Esophagus squamous epithelium (tissue), 4 donors: Measurements from ENCODE around the gene SLC25A45.

Source experiments
- POLR2A ChIP-seq, 4 donors: fragments of 450-650 bp; IDR thresholded peaks; one replicate each; pipeline ENCODE4 v1.6.1; 2017; ENCODE audit warnings: antibody characterized with exemption in 4 of 4, mild to moderate bottlenecking in 4 of 4, moderate library complexity in 3 of 4
- TF ChIP-seq, protein P1 (sequence below), 6 experiments: fragments of 450-650 bp in 4 of 6; fragments of 200-600 bp in 2 of 6; sonication (generic) in 2 of 6; IDR thresholded peaks; one replicate each; pipeline ENCODE4 v1.5.1; 2016 to 2019; ENCODE audit warnings: antibody characterized with exemption in 6 of 6, mild to moderate bottlenecking in 4 of 6, moderate library complexity in 4 of 6

DNA sequence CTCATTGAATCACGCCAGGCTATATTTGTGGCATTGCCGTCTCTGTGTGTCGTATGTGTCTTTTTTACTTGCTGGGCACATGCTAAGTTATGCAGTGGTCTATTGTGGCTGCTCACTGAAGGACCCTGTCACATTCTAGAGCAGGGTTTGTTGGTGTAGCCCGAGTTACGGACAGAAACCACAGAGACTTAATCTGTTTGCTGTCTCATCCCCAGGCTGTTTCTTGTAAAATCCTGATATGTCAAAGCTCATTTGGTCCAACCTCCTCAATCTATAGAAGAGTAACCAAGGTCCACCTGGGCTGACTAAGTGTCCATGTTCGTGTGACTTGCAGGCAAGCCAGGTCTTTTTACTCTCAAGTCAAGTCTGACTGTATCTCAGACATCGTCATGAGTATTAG, 43.8 kb downstream of the SLC25A45 start:
- TF ChIP-seq, protein P1, sequence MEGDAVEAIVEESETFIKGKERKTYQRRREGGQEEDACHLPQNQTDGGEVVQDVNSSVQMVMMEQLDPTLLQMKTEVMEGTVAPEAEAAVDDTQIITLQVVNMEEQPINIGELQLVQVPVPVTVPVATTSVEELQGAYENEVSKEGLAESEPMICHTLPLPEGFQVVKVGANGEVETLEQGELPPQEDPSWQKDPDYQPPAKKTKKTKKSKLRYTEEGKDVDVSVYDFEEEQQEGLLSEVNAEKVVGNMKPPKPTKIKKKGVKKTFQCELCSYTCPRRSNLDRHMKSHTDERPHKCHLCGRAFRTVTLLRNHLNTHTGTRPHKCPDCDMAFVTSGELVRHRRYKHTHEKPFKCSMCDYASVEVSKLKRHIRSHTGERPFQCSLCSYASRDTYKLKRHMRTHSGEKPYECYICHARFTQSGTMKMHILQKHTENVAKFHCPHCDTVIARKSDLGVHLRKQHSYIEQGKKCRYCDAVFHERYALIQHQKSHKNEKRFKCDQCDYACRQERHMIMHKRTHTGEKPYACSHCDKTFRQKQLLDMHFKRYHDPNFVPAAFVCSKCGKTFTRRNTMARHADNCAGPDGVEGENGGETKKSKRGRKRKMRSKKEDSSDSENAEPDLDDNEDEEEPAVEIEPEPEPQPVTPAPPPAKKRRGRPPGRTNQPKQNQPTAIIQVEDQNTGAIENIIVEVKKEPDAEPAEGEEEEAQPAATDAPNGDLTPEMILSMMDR (IDR thresholded peaks at IDR 0.05), result no peak
- no peak for TF ChIP-seq POLR2A (IDR thresholded peaks at IDR 0.05)
